NAMALWA (cell line): Measurements from ENCODE around the gene ZNF790.
"Not testable (repeated sequence)": the region's sequence is repeated elsewhere in the genome, so short reads cannot be mapped to it uniquely, and the experiment has no call there.

Source experiments
- DNase-seq: peaks from one replicate; pipeline ENCODE4 v3.0.0-alpha.2; 2015; ENCODE audit warnings: low spot score

The ZNF790 gene

DNA sequence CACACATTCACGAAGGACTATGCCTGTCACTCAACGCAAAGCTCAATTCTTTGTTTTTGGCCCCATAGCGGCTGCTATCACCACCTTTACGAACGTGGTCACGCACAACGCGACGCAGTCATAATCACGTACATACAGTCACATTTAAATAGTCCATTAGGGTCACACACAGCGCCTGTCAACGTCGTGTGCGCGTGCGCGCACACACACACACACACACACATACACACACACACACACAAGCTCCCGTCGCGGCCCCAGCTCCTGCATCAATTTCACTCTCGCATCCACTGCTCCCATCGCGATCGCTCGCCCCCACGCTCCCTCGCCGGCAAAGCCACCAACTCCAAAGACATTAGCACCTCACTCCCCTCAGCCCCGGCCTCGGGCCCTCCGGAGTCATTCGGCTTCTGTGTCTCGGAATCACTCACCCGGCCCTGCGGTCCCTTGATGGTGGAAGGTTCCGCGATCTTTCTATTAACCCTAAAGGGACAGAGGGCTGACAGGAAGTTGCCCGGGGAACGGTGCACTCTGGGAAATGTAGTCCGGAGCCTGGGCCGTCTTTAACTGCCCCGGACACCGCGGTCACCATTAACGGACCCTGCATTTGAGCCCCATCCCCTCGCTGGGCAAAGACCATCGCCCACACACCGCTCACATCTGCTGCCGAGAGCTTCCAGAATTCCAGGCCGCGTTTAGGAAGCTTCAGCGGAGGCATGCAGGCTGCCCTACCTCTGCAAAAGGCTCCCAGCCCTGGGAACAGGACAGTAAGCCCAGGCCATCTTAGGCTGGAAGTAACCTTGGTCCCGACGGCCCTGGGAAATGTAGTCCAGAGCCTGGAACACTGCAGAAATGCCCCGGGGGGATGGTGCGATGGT is at the start of gene ZNF790:
TSS of gene ZNF790 (minus strand) at position 482 of the 878 bp plus-strand sequence. CDS start 12,768 bp downstream, outside the sequence.
- DNase-seq = peak; percentile 52

DNA sequence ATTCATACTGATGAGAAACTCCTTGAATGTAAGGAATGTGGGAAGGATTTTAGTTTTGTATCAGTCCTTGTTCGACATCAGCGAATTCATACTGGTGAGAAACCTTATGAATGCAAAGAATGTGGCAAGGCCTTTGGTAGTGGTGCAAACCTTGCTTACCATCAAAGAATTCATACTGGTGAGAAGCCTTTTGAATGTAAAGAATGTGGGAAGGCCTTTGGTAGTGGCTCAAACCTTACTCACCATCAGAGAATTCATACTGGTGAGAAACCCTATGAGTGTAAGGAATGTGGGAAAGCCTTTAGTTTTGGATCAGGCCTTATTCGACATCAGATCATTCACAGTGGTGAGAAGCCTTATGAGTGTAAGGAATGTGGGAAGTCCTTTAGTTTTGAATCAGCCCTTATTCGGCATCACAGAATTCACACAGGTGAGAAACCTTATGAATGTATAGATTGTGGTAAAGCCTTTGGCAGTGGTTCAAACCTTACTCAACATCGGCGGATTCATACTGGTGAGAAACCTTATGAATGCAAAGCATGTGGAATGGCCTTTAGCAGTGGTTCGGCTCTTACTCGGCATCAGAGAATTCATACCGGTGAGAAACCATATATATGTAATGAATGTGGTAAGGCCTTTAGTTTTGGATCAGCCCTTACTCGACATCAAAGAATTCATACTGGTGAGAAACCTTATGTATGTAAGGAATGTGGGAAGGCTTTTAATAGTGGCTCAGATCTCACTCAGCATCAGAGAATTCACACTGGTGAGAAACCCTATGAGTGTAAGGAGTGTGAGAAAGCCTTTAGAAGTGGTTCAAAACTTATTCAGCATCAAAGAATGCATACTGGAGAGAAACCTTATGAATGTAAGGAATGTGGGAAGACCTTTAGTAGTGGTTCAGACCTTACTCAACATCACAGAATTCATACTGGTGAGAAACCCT is 39.1 kb upstream of the ZNF790 start:
- no peak for DNase-seq

DNA sequence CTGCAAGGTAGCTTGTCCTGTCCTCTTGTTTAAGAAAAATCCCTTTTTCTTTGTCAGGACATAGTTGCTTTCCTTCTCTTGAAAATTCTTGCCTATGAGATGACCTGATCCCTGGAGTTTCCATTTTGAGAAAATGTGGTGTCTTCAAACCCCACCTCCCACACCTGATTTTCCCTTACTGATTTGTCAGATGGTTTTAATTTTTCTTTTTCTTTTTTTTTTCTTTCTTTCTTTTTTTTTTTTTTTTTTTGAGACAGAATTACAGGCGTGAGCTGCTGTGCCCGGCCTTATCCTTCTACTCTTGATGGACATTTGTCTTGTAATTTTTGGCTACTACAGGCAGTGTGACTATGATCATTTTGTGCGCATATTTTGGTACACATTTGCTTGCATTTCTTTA is 13.7 kb upstream of the ZNF790 start:
- no peak for DNase-seq

DNA sequence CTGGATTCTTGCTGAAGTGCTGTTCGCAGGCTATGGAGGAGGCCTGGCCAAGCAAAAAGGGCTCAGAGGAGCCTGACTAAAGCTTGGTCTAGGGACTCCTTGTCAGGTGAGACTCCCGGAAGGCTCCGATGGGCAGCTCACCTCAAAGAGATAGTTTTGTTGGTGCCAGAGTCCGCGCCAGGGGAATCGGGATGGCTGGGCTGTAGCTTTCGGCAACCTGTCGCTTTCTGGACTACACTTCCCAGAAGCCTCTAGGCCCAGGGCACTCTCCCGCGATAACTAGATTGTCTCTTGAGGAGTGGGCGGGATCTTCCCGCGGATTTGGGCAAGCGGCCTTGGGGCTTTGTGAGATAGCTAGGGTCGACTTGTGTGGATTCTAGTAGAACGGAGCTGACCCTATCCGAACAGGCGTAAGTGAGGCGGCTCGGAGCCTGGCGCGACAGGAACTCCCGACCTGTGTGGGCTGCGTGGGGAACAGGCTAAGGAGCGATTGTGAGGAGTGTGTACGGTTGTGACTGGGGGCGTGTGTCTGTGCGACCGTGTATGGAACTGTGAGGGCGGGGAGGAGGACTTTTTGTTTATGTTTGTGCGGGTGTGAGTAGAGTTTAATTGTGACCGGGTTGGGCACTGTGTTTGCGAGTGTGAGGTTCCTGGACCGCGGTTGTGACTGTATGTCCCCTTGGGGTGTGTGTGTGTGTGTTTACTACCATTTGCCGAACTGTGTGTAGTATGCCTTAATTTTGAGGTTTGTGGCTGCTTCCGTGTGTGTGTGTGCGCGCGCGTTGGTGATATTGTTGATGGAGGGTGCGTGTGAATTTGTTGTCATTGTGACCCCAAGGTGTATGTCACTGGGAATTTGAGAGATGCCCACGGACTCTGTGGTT is 12.6 kb upstream of the ZNF790 start, which contains the start of gene ZNF345:
TSS of gene ZNF345 (plus strand) at position 318 of the 884 bp plus-strand sequence. CDS start 25,955 bp downstream, outside the sequence.
- peak; percentile 98 for DNase-seq

DNA sequence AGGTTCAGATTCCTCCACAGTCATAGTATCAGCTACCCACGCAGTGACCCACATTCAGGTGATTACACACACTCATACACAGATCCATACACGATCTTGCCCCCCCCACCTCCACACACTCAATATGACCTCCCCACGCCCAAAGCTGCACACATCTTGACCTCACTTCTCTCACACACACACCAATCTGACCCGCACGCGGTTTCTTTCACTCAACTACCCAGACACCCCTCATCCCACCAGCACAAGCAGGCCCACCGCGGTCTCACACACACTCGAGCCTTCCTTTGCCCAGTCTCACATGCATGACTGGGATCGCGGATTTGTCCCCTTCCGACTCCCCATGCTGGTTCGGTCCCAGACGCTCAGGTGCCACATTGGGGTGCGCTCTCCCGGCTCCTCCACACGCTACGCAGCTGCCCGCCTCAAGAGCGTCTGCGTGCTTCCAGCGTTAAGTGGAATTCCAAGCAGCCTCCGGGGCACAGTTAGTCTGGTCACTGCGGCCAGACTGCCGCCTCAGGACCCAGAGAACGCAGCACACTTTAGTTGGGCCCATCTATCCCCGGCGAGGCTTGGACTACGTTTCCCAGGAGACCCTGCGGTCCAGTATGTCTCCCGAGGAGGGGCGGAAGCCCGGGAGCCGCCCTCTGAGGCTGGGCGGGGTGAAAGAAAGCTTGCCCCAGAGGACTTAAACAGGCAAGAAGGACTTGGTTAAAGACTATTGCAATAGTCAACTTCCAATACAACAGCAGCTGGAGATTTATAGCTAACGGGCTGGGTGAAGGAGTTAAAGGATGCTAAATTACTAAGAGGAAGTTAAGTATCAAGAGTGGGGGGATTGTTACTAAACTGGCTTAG is 11.7 kb upstream of the ZNF790 start:
- peak; percentile 95 for DNase-seq

DNA sequence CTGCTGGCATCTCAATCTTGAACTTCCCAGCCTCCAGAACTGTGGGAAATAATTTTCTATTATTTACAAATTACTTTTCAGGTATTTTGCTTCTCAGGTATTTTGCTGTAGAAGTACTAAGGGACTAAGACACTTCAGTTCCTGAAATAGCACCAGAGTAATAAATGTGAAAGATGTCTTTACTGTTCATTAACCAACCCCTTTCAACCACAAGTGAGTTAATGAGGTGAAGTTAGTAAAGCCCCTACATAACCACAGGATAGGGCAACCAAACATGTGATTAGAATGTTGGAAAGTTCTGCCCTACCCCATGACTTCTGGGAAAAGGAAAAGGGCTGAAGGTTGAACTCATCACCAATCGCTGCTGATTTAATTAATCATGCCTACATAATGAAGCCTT is 9.8 kb upstream of the ZNF790 start:
- no peak for DNase-seq

DNA sequence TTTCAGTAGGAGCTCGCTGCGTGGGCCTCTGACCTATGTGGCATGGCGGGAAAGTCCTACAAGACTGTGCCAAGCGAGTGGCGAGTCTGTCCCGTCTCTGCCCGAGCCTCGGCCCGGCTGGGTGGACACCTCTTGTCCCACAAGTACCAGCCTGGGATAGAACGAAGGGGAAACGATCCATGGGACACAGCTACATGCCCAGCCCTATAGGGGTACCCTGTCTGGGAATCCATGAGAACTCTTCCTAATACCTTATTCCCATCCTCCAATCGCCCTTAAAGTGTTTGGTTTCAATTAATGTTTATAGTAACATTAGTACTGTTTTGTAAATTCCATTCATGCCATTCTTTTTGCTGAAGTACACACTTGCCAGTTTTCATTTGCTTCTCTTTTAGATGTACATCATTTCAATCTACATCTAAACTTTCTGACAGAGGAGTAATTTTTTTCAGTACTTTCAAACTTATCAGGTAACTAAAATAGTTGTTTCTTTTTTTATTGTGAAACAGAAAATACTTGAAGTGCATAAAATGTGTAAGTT is 667 bp upstream of the ZNF790 start:
- DNase-seq = no peak

DNA sequence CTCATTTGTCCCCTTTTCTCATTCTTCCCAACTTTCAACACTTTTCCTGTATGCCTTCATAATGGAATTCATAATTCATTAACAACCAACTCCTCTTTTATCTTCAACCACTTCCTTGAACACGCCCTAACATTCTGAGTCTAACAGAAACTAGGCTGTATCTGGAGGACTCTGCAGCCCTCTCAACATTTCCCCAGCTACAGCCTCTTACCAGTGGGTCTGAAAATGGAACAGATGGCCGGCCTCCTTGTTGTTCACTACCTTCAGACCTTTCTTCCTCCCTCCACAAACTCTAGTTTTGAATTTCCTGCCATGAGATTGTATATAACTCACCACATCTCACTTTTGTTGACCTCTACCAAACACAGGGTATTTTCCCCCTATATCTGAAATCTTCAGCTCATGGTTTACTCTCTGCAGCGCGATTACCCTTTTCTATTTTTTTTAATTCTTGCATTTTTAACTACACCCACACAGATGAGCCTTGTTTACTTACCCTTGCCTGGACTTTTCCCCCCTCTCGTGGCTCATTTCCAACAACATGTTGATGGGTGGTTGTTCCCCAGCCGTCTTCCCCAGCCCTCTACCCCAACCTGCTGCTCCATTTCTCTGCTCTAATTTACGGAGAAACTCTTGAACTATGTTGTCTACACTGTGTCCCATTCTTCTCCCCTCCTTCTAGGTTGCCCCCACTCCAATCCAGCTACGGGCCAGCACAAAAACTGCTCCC is 846 bp downstream of the ZNF790 start:
- no peak for DNase-seq

DNA sequence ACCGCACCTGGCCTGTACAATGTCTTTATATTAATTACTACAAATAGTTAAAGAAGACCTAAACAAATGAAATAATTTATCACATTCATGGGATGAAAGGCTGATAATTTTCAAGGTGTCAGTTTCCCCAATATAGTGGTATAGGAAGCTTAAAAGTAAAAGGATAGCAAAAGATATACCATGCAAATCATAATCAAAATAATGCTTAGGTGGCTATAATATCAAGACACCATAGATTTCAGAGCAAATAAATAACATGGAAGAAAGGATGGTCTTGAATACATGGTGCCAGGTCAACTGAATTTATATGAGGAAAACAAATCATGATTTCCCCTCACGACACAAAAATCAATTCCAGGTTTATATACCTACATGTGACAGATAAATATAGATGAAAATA is 4.8 kb downstream of the ZNF790 start:
- DNase-seq = no peak

DNA sequence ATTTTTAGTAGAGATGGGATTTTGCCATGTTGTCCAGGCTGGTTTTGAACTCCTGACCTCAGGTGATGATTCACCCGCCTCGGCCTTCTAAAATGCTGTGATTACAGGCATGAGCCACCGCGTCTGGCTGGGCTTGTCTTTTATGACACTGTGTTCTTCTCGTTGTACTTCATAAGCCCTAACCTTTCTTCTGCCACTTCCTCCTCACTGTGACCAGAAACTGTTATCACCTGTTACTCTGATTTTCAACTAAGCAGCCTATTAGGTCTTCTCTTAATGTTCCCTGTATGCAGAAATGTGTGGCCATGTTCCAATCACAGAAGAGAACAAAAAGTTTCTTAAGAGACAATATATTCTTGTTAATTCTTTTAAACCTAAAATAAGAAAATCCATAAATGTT is 16.4 kb downstream of the ZNF790 start:
- DNase-seq = no peak

DNA sequence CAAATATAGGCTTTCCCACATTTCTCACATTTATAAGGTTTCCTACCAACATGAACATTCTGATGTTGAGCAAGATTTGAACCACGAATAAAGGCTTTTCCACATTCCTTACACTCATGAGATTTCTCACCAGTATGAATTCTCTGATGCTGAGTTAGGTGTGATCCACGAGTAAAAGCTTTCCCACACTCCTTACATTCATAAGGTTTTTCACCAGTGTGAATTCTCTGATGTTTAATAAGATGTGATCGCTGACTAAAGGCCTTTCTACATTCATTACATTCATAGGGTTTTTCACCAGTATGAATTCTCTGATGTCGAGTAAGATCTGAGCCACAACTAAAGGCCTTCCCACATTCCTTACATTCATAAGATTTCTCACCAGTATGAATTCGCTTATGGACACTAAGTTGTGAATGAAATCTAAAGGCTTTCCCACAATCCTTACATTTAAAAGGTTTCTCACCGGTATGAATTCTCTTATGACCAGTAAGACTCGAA is 19.0 kb downstream of the ZNF790 start:
- DNase-seq = no peak

DNA sequence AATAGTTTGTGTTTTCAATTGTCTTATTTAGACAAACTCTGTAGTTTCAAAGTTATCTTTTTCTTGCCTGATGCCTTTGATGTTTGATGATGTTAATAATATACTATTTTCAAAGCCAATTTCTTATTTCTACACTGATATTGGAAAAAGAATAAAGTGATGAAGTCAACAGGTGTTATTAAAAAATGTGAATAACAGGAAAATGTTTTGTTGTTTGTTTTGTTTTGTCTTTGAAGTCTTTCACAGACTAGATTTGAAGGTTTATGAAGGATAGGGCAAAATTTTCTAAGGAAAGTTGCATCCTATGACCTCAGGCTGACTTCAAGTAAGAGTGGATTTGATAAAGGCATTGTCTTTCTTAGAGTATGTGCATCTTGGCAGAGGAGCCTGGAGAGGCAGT is 31.2 kb downstream of the ZNF790 start:
- no peak for DNase-seq

DNA sequence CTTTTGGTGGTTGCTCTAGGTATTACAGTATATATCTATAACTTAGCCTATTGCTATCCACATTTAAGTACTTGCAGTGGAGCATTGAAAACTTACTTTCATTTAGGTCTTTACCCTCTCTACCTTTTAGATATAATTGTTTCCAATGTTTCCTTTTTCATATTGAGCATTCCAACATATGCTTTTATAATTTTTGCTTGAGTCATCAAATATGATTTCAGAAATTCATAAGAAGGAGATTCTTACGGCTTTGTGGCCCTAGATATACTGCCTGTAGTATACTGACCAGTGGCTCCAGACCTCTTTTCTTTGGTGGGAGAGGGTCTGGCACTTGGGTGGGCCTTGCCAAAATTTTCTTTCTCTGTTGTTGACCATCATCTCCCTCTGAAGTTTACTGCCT is 32.8 kb downstream of the ZNF790 start:
- no peak for DNase-seq

DNA sequence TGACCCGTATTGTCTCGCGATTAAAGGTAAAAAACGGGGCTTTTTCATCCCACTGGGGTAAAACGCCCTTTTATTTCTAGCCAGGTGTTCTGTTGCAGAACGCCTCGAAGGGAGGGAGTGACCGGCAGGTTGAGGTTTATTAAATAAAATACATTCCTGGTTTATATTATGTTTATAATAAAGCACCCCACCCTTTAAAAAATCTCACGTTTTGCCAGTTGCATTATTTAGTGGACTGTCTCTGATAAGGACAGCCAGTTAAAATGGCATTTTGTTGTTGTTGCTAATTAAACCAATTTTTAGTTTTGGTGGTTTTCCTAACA is 40.4 kb downstream of the ZNF790 start:
- no peak for DNase-seq

DNA sequence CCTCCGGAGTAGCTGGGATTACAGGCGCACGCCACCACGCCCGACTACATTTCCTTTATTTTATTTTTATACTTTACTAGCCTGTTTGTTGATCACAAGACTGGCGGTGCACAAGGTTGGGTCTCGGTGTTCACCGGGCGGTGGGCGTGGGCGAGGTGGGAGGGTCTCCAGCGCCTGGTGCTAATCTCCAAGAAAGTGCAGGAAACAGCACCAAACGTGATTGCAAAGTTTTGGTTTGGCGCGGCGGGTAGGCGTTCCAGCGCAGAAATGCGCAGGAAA is 41.5 kb downstream of the ZNF790 start:
- no peak for DNase-seq

DNA sequence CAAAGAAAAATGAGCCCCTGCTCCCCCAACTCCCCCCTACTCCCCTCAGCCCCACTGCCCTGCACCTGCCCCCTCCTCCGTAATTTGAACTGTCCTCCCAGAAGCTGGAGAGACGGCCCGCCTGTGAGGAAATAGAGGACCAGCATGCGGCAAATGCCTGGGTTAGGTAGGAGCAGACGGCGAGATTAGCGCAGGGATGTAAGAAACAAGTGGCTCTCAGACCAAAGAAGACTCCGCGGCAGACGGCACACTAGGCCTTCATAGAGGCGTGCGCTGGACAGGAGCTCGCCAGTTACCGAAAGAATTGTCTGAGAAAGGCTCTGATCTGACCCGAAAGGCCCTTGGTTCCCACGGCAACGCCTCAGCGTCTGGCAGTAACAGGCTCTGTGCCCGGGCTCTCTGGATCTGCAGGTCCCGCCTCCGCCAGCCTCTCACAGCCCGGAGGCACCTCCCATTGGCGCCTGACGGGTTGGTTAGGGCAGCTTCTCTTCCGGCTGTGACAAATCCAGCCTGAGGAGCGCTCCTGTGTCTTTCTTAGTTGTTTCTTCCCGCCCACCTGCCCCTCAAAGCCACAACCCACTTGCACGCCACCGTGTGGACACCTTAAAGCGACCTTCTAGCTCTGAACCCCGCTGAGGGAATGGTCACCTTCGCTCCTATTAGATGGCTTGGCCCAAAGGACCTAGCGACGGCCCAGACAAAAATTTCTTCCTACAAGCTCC is 46.6 kb downstream of the ZNF790 start:
- DNase-seq = not testable (repeated sequence)

DNA sequence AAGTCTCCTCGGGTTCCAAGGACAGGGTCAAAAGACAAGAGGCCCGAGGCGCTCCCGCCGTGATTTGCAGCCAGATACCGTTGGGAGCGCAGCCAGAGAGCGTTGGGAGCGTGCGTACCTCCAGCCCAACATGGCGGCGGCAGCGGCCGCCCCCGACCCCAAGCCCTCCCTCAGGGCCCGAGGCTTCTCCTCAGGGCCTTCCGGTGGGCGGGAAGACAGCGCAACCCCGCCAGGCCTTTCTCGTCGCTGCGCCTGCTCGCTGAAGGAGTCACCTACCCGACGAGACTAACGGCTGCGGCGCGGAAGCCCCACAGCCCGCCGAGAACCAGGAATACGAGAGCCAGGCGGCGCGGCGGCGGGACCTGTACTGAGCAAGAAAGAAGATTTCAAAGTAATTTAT is 62.4 kb downstream of the ZNF790 start:
- DNase-seq = no peak

DNA sequence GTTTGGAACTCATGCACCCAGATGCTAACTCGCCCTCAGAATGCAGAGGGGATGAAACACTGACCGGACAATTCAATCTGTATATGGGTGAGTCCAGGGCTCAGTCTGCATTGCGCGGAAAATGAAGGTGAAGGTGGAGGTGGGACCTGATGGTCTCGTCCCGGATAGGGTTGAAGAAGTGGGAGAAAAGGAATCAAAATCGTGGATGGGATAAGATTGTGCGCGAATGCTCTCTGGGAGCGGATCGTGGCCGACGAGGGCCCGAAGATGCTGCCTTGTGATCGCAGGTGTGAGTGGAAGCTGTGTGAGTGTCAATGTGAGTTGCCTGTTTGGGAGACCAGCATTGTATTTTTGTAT is 65.0 kb downstream of the ZNF790 start:
- no peak for DNase-seq
